H9 (cell line): Measurements from ENCODE around the gene DNALI1. TPM values are rescaled to one million over a fixed set of nuclear protein-coding genes. Genes with fewer than 3 reads are reported as not detected.
"Not testable (repeated sequence)": the region's sequence is repeated elsewhere in the genome, so short reads cannot be mapped to it uniquely, and the experiment has no call there.

Source experiments
- DNase-seq: peaks from one replicate; pipeline ENCODE4 v3.0.0-alpha.2; 2017
- H2AFZ ChIP-seq: one replicate; pipeline ENCODE4 v1.6.1; 2013; ENCODE audit warnings: mild to moderate bottlenecking, low read length, control low read depth, moderate library complexity
- H2AK5ac ChIP-seq: 2 replicates; pipeline ENCODE4 v1.6.1; 2013; ENCODE audit warnings: low read length, control low read depth, mixed read lengths; ENCODE audit not compliant: insufficient read length
- H2BK120ac ChIP-seq: one replicate; pipeline ENCODE4 v1.6.1; 2013; ENCODE audit warnings: low read depth, mild to moderate bottlenecking, low read length, control low read depth, inconsistent platforms; ENCODE audit not compliant: poor library complexity, severe bottlenecking
- H2BK12ac ChIP-seq: 2 replicates; pipeline ENCODE4 v1.6.1; 2013; ENCODE audit warnings: low read length, control low read depth, mixed read lengths, low read depth; ENCODE audit not compliant: insufficient read length
- H2BK15ac ChIP-seq: 2 replicates; pipeline ENCODE4 v1.6.1; 2013; ENCODE audit warnings: low read depth, low read length, control low read depth
- H2BK20ac ChIP-seq: one replicate; pipeline ENCODE4 v1.6.1; 2013; ENCODE audit warnings: low read depth, mild to moderate bottlenecking, low read length, control low read depth, inconsistent platforms; ENCODE audit not compliant: poor library complexity, severe bottlenecking
- H2BK5ac ChIP-seq: 2 replicates; pipeline ENCODE4 v1.6.1; 2013; ENCODE audit warnings: low read length, control low read depth, mixed read lengths; ENCODE audit not compliant: insufficient read length
- H3K14ac ChIP-seq: 2 replicates; pipeline ENCODE4 v1.6.1; 2013; ENCODE audit warnings: low read length, control low read depth; ENCODE audit not compliant: insufficient read depth
- H3K18ac ChIP-seq: 2 replicates; pipeline ENCODE4 v1.6.1; 2013; ENCODE audit warnings: low read depth, mild to moderate bottlenecking, mixed read lengths, low read length, control low read depth; ENCODE audit not compliant: insufficient read length
- H3K23ac ChIP-seq: 2 replicates; pipeline ENCODE4 v1.6.1; 2013; ENCODE audit warnings: low read length, control low read depth, mixed read lengths, low read depth; ENCODE audit not compliant: insufficient read length
- H3K23me2 ChIP-seq: 2 replicates; pipeline ENCODE4 v1.6.1; 2013; ENCODE audit warnings: low read depth, mild to moderate bottlenecking, mixed read lengths, low read length, control low read depth; ENCODE audit not compliant: insufficient read length, poor library complexity, severe bottlenecking
- H3K27ac ChIP-seq: 2 replicates; pipeline ENCODE4 v1.5.1; 2013; ENCODE audit warnings: low read length, control low read depth, mixed read lengths, low read depth; ENCODE audit not compliant: insufficient read length
- H3K27me3 ChIP-seq: 2 replicates; pipeline ENCODE4 v1.6.1; 2013; ENCODE audit warnings: low read length, control low read depth, inconsistent platforms; ENCODE audit not compliant: insufficient read depth
- H3K4ac ChIP-seq: 2 replicates; pipeline ENCODE4 v1.6.1; 2013; ENCODE audit warnings: low read depth, mild to moderate bottlenecking, control low read depth, inconsistent platforms, low read length, moderate library complexity
- H3K4me1 ChIP-seq: 2 replicates; pipeline ENCODE4 v1.6.1; 2013; ENCODE audit warnings: low read length, control low read depth, inconsistent platforms; ENCODE audit not compliant: insufficient read depth
- H3K4me2 ChIP-seq: 2 replicates; pipeline ENCODE4 v1.6.1; 2013; ENCODE audit warnings: low read length, control low read depth, mixed read lengths; ENCODE audit not compliant: insufficient read length, insufficient read depth
- H3K56ac ChIP-seq: 2 replicates; pipeline ENCODE4 v1.6.1; 2013; ENCODE audit warnings: low read depth, mild to moderate bottlenecking, mixed read lengths, low read length, control low read depth; ENCODE audit not compliant: insufficient read length
- H3K79me1 ChIP-seq: 2 replicates; pipeline ENCODE4 v1.6.1; 2013; ENCODE audit warnings: low read depth, mild to moderate bottlenecking, moderate library complexity, low read length, control low read depth, inconsistent platforms; ENCODE audit not compliant: insufficient read depth, poor library complexity, severe bottlenecking
- H3K79me2 ChIP-seq: 2 replicates; pipeline ENCODE4 v1.6.1; 2013; ENCODE audit warnings: low read length, control low read depth, inconsistent platforms; ENCODE audit not compliant: insufficient read depth
- H3K9ac ChIP-seq: 2 replicates; pipeline ENCODE4 v1.6.1; 2013; ENCODE audit warnings: low read length, control low read depth, mixed read lengths; ENCODE audit not compliant: insufficient read length; ENCODE audit errors: extremely low read depth
- H3K9me3 ChIP-seq: one replicate; pipeline ENCODE4 v1.6.1; 2013; ENCODE audit warnings: low read depth, low read length, inconsistent platforms; ENCODE audit not compliant: control insufficient read depth
- H3T11ph ChIP-seq: one replicate; pipeline ENCODE4 v1.6.1; 2013; ENCODE audit warnings: mild to moderate bottlenecking, low read length, control low read depth, inconsistent platforms
- H4K20me1 ChIP-seq: one replicate; pipeline ENCODE4 v1.6.1; 2013; ENCODE audit not compliant: control insufficient read depth, insufficient read length, insufficient read depth
- H4K5ac ChIP-seq: 2 replicates; pipeline ENCODE4 v1.6.1; 2013; ENCODE audit warnings: low read depth, mild to moderate bottlenecking, mixed read lengths, low read length, control low read depth; ENCODE audit not compliant: insufficient read length
- H4K8ac ChIP-seq: replicated peaks from 2 replicates; pipeline ENCODE4 v1.6.1; 2013; ENCODE audit warnings: low read length, control low read depth, mixed read lengths, low read depth; ENCODE audit not compliant: insufficient read length
- H4K91ac ChIP-seq: 2 replicates; pipeline ENCODE4 v1.6.1; 2013; ENCODE audit warnings: low read depth, mild to moderate bottlenecking, moderate library complexity, mixed read lengths, low read length, control low read depth; ENCODE audit not compliant: insufficient read length
- H3K27ac Mint-ChIP-seq, 3 experiments: 2 replicates in 2 of 3; 3 replicates in 1 of 3; pipeline ENCODE4 v1.8.0; 2020 to 2021; ENCODE audit warnings: mixed read lengths in 3 of 3, mild to moderate bottlenecking in 1 of 3, moderate library complexity in 1 of 3
- H3K27me3 Mint-ChIP-seq: 2 replicates; pipeline ENCODE4 v1.8.0; 2021; ENCODE audit warnings: low read depth, mild to moderate bottlenecking, moderate library complexity, mixed read lengths
- H3K36me3 Mint-ChIP-seq, 3 experiments: 2 replicates in 2 of 3; 3 replicates in 1 of 3; pipeline ENCODE4 v1.8.0; 2020 to 2021; ENCODE audit warnings: low read depth in 3 of 3, mixed read lengths in 3 of 3; ENCODE audit not compliant: insufficient read depth in 1 of 3
- H3K4me1 Mint-ChIP-seq, 2 experiments: 2 replicates each; pipeline ENCODE4 v1.8.0; 2020; ENCODE audit warnings: mixed read lengths in 2 of 2
- H3K4me3 Mint-ChIP-seq, 2 experiments: 2 replicates in 1 of 2; 3 replicates in 1 of 2; pipeline ENCODE4 v1.8.0; 2020 to 2021; ENCODE audit warnings: mild to moderate bottlenecking in 2 of 2, mixed read lengths in 2 of 2, moderate library complexity in 1 of 2
- H3K9me3 Mint-ChIP-seq, 2 experiments: 2 replicates in 1 of 2; 3 replicates in 1 of 2; pipeline ENCODE4 v1.8.0; 2020; ENCODE audit warnings: mild to moderate bottlenecking in 2 of 2, mixed read lengths in 2 of 2, moderate library complexity in 1 of 2
- WGBS: extraction: QIAGEN DNeasy Blood & Tissue Kit; methylation state at CpG from one replicate; pipeline ENCODE4 v1.1.7; 2013; ENCODE audit warnings: missing lambda C conversion rate, low lambda C conversion rate, mixed read lengths; ENCODE audit not compliant: insufficient read length; ENCODE audit errors: extremely low coverage; 5-methylcytosine and 5-hydroxymethylcytosine counted together
- total RNA-seq: library from RNA; stranded (reverse); gene quantifications from 2 replicates; pipeline ENCODE4 v1.2.1, GENCODE V29; 2021
- TF ChIP-seq, protein P1 (sequence below): fragments of 200-600 bp; sonication (generic); conservative IDR thresholded peaks from 3 replicates; pipeline ENCODE4 v1.8.0; 2021; ENCODE audit warnings: antibody characterized with exemption, mild to moderate bottlenecking

DNALI1 gene
- total RNA-seq, 1 experiment from 2014 or later = 18.0 TPM

GRCh38 chr1:37537378-37537777 lies 19.4 kb upstream of the DNALI1 start:
- H3K27ac Mint-ChIP-seq = no peak overlapping the region

GRCh38 chr1:37539154-37539553 lies 17.6 kb upstream of the DNALI1 start:
- not testable (repeated sequence) for H3K9me3 ChIP-seq, H3T11ph ChIP-seq, H3K4me1 ChIP-seq, H3K18ac ChIP-seq, H3K79me2 ChIP-seq, H3K9me3 Mint-ChIP-seq, H3K4ac ChIP-seq, H2BK20ac ChIP-seq, H3K56ac ChIP-seq, H2BK5ac ChIP-seq, H3K9ac ChIP-seq, H3K23ac ChIP-seq, DNase-seq, H2BK15ac ChIP-seq, H3K27ac Mint-ChIP-seq, H4K91ac ChIP-seq, H2AFZ ChIP-seq, H3K4me2 ChIP-seq, H3K27me3 ChIP-seq, H4K8ac ChIP-seq, H2BK120ac ChIP-seq, H4K20me1 ChIP-seq, H4K5ac ChIP-seq, H2BK12ac ChIP-seq, H3K4me3 Mint-ChIP-seq, H2AK5ac ChIP-seq, H3K27ac ChIP-seq, H3K4me1 Mint-ChIP-seq, H3K14ac ChIP-seq, H3K27me3 Mint-ChIP-seq, H3K79me1 ChIP-seq, H3K23me2 ChIP-seq
- H3K36me3 Mint-ChIP-seq = peaks cover 23 to 67% (median 49%) of the 10 kb centered on the region in 3 experiments
- no CpG with 5 or more reads among the region's 10 CpGs for WGBS

More at GRCh38 chr1:37537378-37537777, 19.4 kb upstream of the DNALI1 start:
- Histone ChIP-seq H3K14ac (no peak overlapping the region), H3K56ac (no peak overlapping the region), H3K4me1 (no peaks in the 10 kb centered on the region), H3K4me2 (no peak overlapping the region), H3K23me2 (no peaks in the 10 kb centered on the region), H2AK5ac (no peak overlapping the region), H2BK12ac (no peak overlapping the region), H2AFZ (no peak overlapping the region), H2BK5ac (no peak overlapping the region), H3K4ac (no peak overlapping the region), H2BK15ac (no peak overlapping the region), H2BK20ac (no peak overlapping the region), H4K20me1 (no peaks in the 10 kb centered on the region), H3K79me1 (no peaks in the 10 kb centered on the region), H3K9ac (no peak overlapping the region), H4K8ac (no peak overlapping the region), H4K91ac (no peak overlapping the region), H3K18ac (no peak overlapping the region), H3K27me3 (no peaks in the 10 kb centered on the region), H3K9me3 (no peaks in the 10 kb centered on the region), H3K27ac (no peak overlapping the region), H3T11ph (no peak overlapping the region), H4K5ac (no peak overlapping the region), H3K23ac (no peak overlapping the region), H3K79me2 (no peaks in the 10 kb centered on the region), H2BK120ac (no peak overlapping the region)
- Mint-ChIP-seq H3K4me1 (no peaks in the 10 kb centered on the region), H3K27me3 (no peaks in the 10 kb centered on the region), H3K36me3 (peaks cover 21 to 61% (median 49%) of the 10 kb centered on the region in 3 experiments), H3K4me3 (no peak overlapping the region), H3K9me3 (no peaks in the 10 kb centered on the region)
- no CpG with 5 or more reads among the region's 2 CpGs for WGBS
- no peak for DNase-seq
- TF ChIP-seq, protein P1, sequence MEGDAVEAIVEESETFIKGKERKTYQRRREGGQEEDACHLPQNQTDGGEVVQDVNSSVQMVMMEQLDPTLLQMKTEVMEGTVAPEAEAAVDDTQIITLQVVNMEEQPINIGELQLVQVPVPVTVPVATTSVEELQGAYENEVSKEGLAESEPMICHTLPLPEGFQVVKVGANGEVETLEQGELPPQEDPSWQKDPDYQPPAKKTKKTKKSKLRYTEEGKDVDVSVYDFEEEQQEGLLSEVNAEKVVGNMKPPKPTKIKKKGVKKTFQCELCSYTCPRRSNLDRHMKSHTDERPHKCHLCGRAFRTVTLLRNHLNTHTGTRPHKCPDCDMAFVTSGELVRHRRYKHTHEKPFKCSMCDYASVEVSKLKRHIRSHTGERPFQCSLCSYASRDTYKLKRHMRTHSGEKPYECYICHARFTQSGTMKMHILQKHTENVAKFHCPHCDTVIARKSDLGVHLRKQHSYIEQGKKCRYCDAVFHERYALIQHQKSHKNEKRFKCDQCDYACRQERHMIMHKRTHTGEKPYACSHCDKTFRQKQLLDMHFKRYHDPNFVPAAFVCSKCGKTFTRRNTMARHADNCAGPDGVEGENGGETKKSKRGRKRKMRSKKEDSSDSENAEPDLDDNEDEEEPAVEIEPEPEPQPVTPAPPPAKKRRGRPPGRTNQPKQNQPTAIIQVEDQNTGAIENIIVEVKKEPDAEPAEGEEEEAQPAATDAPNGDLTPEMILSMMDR = no peak
